Mammary epithelial cell (primary cell): ENCODE results near the gene AKIRIN2.

Source experiments
- EZH2 ChIP-seq: IDR thresholded peaks from 2 replicates; pipeline ENCODE4 v1.6.1; 2012; ENCODE audit warnings: low read length, inconsistent platforms, borderline replicate concordance
- TF ChIP-seq, protein P1 (sequence below), 2 donors: IDR thresholded peaks in 1 of 2; conservative IDR thresholded peaks in 1 of 2; 2 replicates each; pipeline ENCODE4 v1.5.1; 2011 to 2012; ENCODE audit warnings: inconsistent platforms in 2 of 2, low read length in 2 of 2, mild to moderate bottlenecking in 2 of 2, control low read depth in 1 of 2, low read depth in 1 of 2; ENCODE audit not compliant: insufficient read depth in 1 of 2; ENCODE audit errors: extremely low read depth in 1 of 2

- TF ChIP-seq, protein P1, sequence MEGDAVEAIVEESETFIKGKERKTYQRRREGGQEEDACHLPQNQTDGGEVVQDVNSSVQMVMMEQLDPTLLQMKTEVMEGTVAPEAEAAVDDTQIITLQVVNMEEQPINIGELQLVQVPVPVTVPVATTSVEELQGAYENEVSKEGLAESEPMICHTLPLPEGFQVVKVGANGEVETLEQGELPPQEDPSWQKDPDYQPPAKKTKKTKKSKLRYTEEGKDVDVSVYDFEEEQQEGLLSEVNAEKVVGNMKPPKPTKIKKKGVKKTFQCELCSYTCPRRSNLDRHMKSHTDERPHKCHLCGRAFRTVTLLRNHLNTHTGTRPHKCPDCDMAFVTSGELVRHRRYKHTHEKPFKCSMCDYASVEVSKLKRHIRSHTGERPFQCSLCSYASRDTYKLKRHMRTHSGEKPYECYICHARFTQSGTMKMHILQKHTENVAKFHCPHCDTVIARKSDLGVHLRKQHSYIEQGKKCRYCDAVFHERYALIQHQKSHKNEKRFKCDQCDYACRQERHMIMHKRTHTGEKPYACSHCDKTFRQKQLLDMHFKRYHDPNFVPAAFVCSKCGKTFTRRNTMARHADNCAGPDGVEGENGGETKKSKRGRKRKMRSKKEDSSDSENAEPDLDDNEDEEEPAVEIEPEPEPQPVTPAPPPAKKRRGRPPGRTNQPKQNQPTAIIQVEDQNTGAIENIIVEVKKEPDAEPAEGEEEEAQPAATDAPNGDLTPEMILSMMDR (conservative IDR thresholded peaks at IDR 0.05 in 1 of 2, IDR thresholded peaks at IDR 0.05 in 1 of 2; ENCODE audit: extremely low read depth in 1 of 2, insufficient read depth in 1 of 2, low read depth in 1 of 2, low read length in 2 of 2) = no peak
- TF ChIP-seq EZH2 = no peak
These were observed 33.0 kb downstream of the AKIRIN2 start for GRCh38 chr6:87669051-87669450.
